ENCODE data around the gene ZRANB3.
A peak's percentile ranks its signal among the peaks of the same experiment; 100 is the strongest.

The ZRANB3 gene

DNA sequence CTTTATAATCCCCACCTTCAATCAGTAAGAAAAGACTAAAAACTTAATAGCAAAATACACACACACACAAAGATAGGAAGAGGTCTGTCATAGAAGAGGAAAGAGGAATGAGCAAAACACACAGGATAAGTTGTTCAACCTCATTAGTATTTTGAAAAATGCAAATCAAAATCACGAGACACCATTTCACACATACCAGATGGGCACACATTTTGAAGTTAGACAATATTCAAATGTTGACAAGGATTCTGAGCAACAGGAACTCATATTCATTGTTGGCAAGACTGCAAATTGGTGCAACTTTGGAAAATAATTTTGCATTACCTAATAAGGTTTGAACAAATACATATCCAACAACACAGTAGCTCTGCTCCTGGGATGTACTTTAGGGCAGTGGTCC, 351.3 kb downstream of the ZRANB3 start:
- H3K4me1 Mint-ChIP-seq: no peaks in the 10 kb centered on the region
- H3K4me3 Mint-ChIP-seq: no peak overlapping the region
- H3K9me3 Mint-ChIP-seq: peaks cover 7% of the 10 kb centered on the region
- peaks cover 17% of the 10 kb centered on the region for H3K36me3 Mint-ChIP-seq
- H3K27ac Mint-ChIP-seq: no peak overlapping the region
- DNase-seq: no peak
- H3K27me3 Mint-ChIP-seq: no peaks in the 10 kb centered on the region
- CTCF ChIA-PET: no interaction called here

DNA sequence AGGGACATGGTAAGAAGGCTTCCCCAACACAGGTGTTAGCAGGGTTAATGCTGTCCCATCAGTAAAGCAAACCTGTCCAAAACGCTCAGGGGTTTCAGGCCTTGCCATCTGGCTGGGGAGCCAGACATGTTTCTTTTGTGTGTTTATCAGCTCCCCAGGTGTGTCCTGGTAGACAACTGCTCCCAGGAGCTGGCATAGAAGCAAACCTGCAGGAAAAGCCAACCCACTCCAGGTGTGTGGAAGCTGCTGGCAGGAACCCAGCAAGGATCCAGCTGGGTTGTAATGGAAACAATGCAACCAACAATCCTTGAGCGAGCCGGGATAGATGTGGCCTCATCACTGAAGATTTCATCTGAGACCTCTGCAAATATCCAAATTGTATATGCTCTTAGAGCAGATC, 355.8 kb downstream of the ZRANB3 start:
- Mint-ChIP-seq H3K27me3 (no peaks in the 10 kb centered on the region), H3K4me3 (no peak overlapping the region), H3K36me3 (peaks cover 38% of the 10 kb centered on the region), H3K27ac (no peak overlapping the region), H3K4me1 (peaks cover 4% of the 10 kb centered on the region), H3K9me3 (peaks cover 7% of the 10 kb centered on the region)
- CTCF ChIA-PET: no interaction called here
- no peak for DNase-seq

DNA sequence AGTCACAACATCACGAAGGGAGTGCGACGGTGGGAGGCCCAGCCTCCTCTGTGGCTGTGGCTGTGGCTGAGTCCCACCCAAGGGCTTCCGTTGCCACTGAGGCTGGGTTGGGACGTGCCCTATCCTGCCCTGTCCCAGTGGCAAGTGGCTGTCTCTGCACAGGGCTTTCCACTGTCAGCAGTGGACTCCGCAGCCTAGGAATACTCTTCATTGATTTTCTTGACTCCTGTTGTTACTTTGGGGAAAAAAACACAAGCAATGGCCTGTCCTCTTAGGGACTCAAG, 356.3 kb downstream of the ZRANB3 start:
- no peaks in the 10 kb centered on the region for H3K27me3 Mint-ChIP-seq
- CTCF ChIA-PET: no interaction called here

DNA sequence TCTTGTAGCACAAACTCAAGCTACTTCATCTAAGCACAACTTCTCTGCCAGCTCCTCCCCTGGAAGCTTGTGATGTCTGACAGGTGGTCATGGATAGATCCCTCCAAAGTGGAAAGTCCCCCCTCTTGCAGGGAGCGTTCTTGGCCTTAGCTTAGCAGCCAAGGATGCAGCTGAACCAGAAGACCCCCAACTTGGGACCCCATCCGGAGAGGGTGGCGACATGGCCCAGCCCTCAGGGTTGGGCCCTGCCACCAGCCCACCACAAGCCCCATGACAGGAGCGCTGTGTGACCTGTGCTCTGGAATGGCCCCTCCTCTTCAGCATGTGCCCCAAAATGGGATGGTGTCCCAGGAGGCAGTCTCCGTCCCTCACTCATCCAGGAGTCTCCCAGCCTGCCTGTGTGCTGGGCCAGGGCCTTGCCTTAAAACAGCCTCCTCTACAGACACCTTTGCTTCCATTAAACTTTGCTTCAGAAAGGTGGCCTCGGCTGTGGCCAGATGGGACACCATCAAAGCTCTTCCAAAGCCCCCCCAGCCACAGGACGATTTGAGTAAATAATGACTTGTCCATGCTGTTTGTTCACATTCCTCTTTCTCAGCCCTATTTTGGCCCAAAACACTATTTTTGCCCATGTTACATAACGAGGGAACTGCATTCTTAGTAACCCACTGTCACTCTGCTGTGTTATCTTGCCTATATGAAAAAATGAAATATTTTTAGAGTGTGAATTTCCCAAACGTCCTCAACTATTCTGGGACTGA, 356.8 kb downstream of the ZRANB3 start:
- H3K9me3 Mint-ChIP-seq: peaks cover 7% of the 10 kb centered on the region
- DNase-seq: no peak
- no peaks in the 10 kb centered on the region for H3K27me3 Mint-ChIP-seq
- no peak overlapping the region for H3K4me3 Mint-ChIP-seq
- CTCF ChIA-PET: no interaction called here
- peaks cover 7% of the 10 kb centered on the region for H3K4me1 Mint-ChIP-seq
- peaks cover 41% of the 10 kb centered on the region for H3K36me3 Mint-ChIP-seq
- H3K27ac Mint-ChIP-seq: no peak overlapping the region

More for the DNA sequence above, 356.3 kb downstream of the ZRANB3 start:
- Mint-ChIP-seq H3K4me1 (peaks cover 7% of the 10 kb centered on the region), H3K9me3 (peaks cover 7% of the 10 kb centered on the region), H3K27ac (no peak overlapping the region), H3K4me3 (no peak overlapping the region), H3K36me3 (peaks cover 38% of the 10 kb centered on the region)
- DNase-seq: no peak

DNA sequence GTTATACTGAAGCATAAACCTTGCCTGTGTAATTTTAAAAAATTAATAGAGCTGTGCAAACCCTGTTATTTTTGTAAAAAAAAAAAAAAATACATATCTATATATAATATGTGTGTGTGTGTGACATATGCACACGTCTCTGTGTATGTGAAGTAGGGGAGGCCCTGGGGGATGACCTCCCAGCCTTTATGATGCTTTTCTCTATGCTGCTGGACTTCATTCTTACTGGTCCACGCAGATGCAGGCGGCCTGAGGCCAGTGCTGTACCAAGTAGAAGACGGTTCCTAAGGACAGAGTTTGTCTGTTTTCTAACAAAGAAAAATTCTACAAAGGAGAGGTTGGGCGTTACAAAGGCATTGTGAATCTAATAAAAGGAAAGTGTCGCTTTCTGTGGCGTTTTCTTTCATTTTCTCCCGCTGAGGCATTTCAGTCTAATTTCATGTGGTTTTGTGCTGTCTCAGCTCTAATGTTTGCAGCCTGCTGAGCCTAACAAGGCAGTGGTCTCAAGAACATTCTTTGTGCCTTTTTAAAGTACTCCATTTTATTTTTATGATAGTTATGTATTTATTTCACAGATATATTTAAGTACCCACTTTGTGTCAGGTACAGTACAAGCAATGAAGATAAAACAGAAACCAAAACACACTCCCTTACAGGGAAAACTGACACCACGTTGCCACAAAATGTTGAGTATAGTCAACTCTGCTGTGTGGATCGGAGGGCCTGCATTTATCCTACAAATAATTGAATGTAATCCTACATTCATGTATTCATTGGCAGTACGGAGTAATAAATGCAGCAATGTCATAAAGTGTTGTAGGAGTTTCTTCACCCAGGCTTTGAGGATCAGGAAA, 360.9 kb downstream of the ZRANB3 start:
- H3K36me3 Mint-ChIP-seq: peaks cover 37% of the 10 kb centered on the region
- H3K9me3 Mint-ChIP-seq: no peaks in the 10 kb centered on the region
- H3K4me3 Mint-ChIP-seq: peak overlapping the region; percentile 17
- peak overlapping the region; percentile 84 for H3K27ac Mint-ChIP-seq
- H3K4me1 Mint-ChIP-seq: peaks cover 7% of the 10 kb centered on the region
- CTCF ChIA-PET: interaction anchor here (1.2 kb wide), 1 partner anchor 166 kb away, joined by 5 read pairs; no protein-coding TSS in a partner anchor
- DNase-seq: no peak
- no peaks in the 10 kb centered on the region for H3K27me3 Mint-ChIP-seq

DNA sequence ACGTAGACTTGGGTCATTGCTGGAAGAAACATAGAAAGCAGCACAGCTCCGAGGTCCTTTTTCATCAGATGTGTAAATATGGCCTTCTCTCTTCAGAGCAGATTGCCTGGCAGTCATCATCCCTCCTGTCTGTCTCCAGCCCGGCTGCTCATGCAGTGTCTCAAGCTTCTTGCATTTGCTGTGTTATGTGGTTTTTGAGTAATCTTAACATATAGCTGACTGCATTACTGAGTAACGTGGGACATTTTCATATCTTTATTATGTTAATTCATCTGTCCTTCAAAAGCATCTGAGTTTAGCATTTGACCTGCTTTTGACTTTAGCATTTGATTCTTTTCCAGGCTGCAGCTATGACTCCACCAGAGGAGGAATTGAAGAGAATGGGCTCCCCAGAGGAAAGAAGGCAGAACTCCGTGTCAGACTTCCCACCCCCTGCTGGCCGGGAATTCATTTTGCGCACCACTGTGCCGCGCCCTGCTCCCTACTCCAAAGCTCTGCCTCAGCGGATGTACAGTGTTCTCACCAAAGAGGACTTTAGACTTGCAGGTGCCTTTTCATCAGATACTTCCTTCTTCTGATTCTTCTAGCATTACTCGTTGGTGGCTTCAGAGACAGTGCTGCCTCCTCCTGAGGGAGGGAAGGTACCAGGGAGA, 362.7 kb downstream of the ZRANB3 start:
- H3K27me3 Mint-ChIP-seq: no peaks in the 10 kb centered on the region
- H3K9me3 Mint-ChIP-seq: no peaks in the 10 kb centered on the region
- DNase-seq: no peak
- H3K4me3 Mint-ChIP-seq: no peak overlapping the region
- peaks cover 7% of the 10 kb centered on the region for H3K4me1 Mint-ChIP-seq
- peaks cover 43% of the 10 kb centered on the region for H3K36me3 Mint-ChIP-seq
- CTCF ChIA-PET: no interaction called here
- no peak overlapping the region for H3K27ac Mint-ChIP-seq

DNA sequence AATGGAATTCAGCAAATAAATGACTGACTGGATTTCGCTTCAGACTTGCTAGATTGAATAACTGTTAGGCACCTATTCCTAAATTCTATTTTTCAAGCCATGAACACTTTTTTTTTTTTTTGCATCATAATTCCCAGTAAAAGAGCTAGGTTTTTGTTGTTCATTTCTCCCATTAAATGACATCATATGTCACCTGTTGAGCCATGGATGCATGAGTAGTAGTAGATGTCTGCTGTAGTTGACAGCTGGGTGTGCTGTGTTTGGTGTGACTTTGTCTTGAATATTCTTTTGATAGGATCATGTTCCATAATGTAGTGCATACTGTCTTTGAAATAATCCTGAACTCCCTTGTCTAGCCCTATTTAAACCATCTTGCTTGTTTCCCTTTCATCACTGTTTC, 363.7 kb downstream of the ZRANB3 start:
- DNase-seq: no peak
- Mint-ChIP-seq H3K4me3 (no peak overlapping the region), H3K36me3 (peaks cover 41% of the 10 kb centered on the region), H3K4me1 (peaks cover 9% of the 10 kb centered on the region), H3K9me3 (no peaks in the 10 kb centered on the region), H3K27me3 (no peaks in the 10 kb centered on the region), H3K27ac (no peak overlapping the region)
- CTCF ChIA-PET: no interaction called here

DNA sequence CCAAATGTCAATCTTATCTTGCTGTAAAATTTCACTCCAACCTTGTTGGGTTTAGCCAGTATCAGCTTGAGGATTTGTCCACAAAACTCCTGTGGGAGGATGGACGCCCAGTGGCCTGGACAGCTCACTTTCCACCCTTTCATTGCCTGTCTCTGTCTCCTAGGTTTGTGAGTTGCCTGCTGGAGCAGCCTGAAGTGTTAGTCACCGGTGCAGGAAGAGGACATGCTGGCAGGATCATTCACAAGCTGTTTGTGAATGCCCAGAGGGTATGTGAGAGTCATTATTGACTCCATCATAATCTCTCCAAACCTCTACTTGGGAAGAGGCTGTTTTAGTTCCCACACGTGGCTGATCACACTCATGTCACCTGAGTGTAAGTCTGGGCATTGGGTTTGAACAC, 366.6 kb downstream of the ZRANB3 start:
- DNase-seq: no peak
- H3K27me3 Mint-ChIP-seq: no peaks in the 10 kb centered on the region
- H3K9me3 Mint-ChIP-seq: no peaks in the 10 kb centered on the region
- H3K36me3 Mint-ChIP-seq: peaks cover 35% of the 10 kb centered on the region
- peaks cover 2% of the 10 kb centered on the region for H3K4me1 Mint-ChIP-seq
- no peak overlapping the region for H3K4me3 Mint-ChIP-seq
- no peak overlapping the region for H3K27ac Mint-ChIP-seq
- CTCF ChIA-PET: interaction anchor here (0.6 kb wide), 1 partner anchor 97 kb away, joined by 3 read pairs; no protein-coding TSS in a partner anchor

DNA sequence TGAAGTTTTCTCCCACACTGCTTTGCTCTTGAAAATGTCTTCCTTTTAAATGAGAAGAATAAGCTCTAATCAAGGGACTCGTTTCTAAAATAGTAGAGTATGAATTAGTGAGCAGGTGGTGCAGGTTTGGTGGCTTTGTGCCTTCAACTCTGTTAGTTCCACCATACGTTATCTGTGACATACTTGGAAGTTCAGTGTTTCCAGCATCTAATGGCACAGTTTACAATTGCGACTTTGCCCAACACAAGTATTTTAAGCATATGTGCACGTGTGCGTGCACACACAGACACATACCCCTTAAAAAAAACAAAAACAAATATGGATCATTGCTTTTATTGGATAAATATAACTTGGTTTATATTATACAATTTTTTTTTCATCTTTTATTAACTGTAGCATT, 367.1 kb downstream of the ZRANB3 start:
- Mint-ChIP-seq H3K27ac (no peak overlapping the region), H3K9me3 (no peaks in the 10 kb centered on the region), H3K27me3 (no peaks in the 10 kb centered on the region), H3K4me1 (peaks cover 2% of the 10 kb centered on the region), H3K4me3 (no peak overlapping the region), H3K36me3 (peaks cover 33% of the 10 kb centered on the region)
- CTCF ChIA-PET: no interaction called here
- DNase-seq: no peak

DNA sequence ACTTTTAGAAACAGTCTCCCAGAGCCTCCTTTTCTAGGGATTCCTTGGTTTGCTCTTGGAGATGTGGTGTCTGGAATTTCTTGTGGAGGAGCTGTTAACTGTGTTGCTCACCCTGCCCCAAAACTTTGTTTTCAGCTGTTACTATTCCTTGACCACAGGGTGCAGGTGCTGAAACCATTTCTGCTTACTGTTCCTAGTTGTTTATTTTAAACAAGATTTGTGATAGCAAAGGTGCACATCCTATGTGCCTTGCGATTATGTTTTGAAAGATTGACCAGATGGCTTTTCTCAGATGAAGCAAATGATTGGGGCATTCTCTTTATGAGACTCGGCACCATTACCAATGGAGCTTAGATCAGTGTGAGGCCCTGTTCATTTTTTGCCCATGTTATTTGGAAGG, 367.7 kb downstream of the ZRANB3 start:
- CTCF ChIA-PET: no interaction called here
- no peak for DNase-seq
- Mint-ChIP-seq H3K4me3 (no peak overlapping the region), H3K27ac (no peak overlapping the region), H3K27me3 (no peaks in the 10 kb centered on the region), H3K4me1 (peaks cover 2% of the 10 kb centered on the region), H3K36me3 (peaks cover 34% of the 10 kb centered on the region), H3K9me3 (no peaks in the 10 kb centered on the region)

DNA sequence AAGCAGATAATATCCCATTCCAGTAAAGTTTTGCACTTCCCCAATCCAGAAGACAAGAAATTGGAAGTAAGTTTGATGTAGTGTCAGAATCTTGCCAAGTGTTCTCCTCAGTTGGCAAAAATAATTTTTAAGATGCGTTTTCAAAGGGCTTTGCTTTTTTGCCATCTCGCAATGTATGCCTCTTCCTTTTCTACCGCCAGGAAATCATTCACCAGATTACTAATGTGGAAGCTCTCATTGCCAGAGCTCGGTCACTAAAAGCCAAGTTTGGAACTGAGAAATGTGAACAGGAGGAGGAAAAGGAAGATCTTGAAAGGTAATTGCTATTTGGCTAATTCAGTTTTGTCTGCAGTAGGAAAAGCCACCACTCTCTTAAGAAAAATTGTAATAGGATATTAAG, 368.2 kb downstream of the ZRANB3 start:
- H3K4me3 Mint-ChIP-seq: no peak overlapping the region
- no peak overlapping the region for H3K27ac Mint-ChIP-seq
- H3K36me3 Mint-ChIP-seq: peaks cover 39% of the 10 kb centered on the region
- H3K9me3 Mint-ChIP-seq: no peaks in the 10 kb centered on the region
- no peaks in the 10 kb centered on the region for H3K27me3 Mint-ChIP-seq
- peaks cover 2% of the 10 kb centered on the region for H3K4me1 Mint-ChIP-seq
- no peak for DNase-seq
- CTCF ChIA-PET: no interaction called here

DNA sequence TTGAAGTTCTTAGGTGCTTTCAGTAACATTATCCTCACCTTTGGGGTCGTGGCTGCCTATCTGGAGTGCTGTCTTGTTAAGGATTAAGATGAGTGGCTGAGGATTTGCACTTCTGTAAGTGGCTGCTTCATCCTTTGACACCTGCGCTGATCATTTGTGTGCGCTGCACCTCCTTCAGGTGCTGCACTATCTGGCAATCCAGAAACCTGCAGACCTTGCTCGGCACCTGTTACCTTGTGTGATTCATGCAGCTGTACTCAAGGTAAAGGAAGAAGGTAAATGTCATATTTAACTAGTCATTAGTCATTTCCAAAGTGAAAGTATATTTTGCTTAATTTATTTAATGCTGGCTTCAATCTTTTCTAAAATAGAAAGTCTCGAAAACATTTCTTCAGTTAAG, 368.6 kb downstream of the ZRANB3 start:
- H3K36me3 Mint-ChIP-seq: peaks cover 41% of the 10 kb centered on the region
- peaks cover 2% of the 10 kb centered on the region for H3K4me1 Mint-ChIP-seq
- no peaks in the 10 kb centered on the region for H3K9me3 Mint-ChIP-seq
- no peak overlapping the region for H3K27ac Mint-ChIP-seq
- no peaks in the 10 kb centered on the region for H3K27me3 Mint-ChIP-seq
- H3K4me3 Mint-ChIP-seq: no peak overlapping the region
- CTCF ChIA-PET: no interaction called here
- DNase-seq: no peak

DNA sequence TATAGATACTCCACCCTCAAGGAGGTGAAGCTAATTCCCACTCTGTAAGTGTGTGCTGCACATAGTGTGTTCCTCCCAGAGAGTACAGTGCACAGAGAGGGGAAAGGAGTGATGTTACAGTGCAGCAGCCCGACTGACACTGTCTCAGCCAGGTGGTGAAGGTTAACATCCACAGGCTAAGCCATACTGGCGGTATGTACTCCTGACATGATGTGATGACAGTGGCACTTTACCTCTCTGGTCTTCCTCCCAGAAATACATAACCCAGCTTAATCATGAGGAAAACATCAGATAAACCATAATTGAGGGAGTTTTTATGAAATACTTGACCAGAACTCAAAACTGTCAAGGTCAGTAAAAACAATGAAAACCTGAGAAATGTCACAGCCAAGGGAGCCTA, 371.8 kb downstream of the ZRANB3 start:
- CTCF ChIA-PET: no interaction called here
- DNase-seq: no peak
- Mint-ChIP-seq H3K27ac (no peak overlapping the region), H3K9me3 (no peaks in the 10 kb centered on the region), H3K36me3 (peaks cover 52% of the 10 kb centered on the region), H3K4me1 (peaks cover 6% of the 10 kb centered on the region), H3K4me3 (no peak overlapping the region), H3K27me3 (no peaks in the 10 kb centered on the region)

DNA sequence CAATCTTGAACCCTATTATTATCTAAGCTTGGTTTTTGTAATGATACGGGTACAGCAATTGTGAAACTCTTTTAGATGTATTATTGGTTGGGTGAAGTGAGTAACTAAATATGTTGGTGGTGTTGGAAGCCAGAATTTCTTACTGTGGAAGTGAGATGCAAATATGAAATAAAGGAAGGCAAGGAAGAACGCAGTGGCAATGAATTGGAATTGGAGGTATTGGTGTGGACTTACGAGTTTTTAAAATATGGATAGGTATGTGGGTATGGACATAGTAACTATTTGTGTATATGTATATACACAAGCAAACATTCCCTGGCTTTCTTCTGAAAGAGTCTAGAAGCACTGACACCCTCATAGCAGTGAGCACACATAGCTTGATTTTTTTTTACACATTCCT, 373.2 kb downstream of the ZRANB3 start:
- H3K9me3 Mint-ChIP-seq: no peaks in the 10 kb centered on the region
- CTCF ChIA-PET: no interaction called here
- H3K4me3 Mint-ChIP-seq: no peak overlapping the region
- peaks cover 55% of the 10 kb centered on the region for H3K36me3 Mint-ChIP-seq
- H3K27ac Mint-ChIP-seq: peak overlapping the region; percentile 5
- peaks cover 5% of the 10 kb centered on the region for H3K4me1 Mint-ChIP-seq
- no peak for DNase-seq
- H3K27me3 Mint-ChIP-seq: no peaks in the 10 kb centered on the region

DNA sequence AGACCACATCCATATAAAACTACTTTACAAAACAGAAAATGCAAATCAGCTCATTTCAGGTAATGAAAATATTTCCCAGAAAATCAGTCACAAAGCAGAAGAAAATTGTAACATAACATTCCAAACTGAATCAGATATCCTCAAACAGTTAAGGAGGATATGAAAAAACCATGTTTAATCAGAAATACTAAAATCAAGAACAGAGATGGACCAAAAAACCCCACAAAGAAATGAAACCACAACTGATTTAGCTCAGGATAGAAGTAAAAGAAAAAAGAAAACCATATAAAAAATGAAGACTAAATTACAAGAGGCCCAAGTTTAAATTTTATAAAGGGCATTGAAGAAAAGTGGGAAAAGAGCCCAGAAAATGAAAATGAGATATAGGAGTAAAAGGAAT, 376.1 kb downstream of the ZRANB3 start:
- Mint-ChIP-seq H3K9me3 (no peaks in the 10 kb centered on the region), H3K4me1 (peaks cover 7% of the 10 kb centered on the region), H3K27me3 (no peaks in the 10 kb centered on the region), H3K27ac (no peak overlapping the region), H3K36me3 (peaks cover 68% of the 10 kb centered on the region), H3K4me3 (no peak overlapping the region)
- CTCF ChIA-PET: no interaction called here
- no peak for DNase-seq

Data from activated naive CD4-positive, alpha-beta T cell treated with anti-CD3 and anti-CD28 coated beads, Interleukin-2, amount 10 ng/mL, durations not matched to agents 7 days and 5 days (primary cell).